Lower leg skin (tissue), 3 donors: ENCODE data around the gene GRID2.

ENCODE experiments used
- CTCF ChIP-seq, 3 donors: fragments of 450-650 bp; IDR thresholded peaks; one replicate each; pipeline ENCODE4 v1.5.1; 2016; ENCODE audit warnings: antibody characterized with exemption in 3 of 3, mild to moderate bottlenecking in 3 of 3, moderate library complexity in 2 of 3
- POLR2A ChIP-seq, 2 donors: fragments of 450-650 bp; IDR thresholded peaks; one replicate each; pipeline ENCODE4 v1.6.1; 2016 to 2017; ENCODE audit warnings: antibody characterized with exemption in 2 of 2, mild to moderate bottlenecking in 1 of 2, moderate library complexity in 1 of 2

GRCh38 chr4:92600638-92601037, 296.9 kb downstream of the GRID2 start:
- no peak for TF ChIP-seq POLR2A (IDR thresholded peaks at IDR 0.05)
- no peak for TF ChIP-seq CTCF (IDR thresholded peaks at IDR 0.05)
